IMR-90 (cell line): Measurements from ENCODE around the gene EXOC6B. TPM values are rescaled to one million over a fixed set of nuclear protein-coding genes. Genes with fewer than 3 reads are reported as not detected.

ENCODE experiments used
- ATAC-seq: fragments of 200-7000 bp; cut with Tn5 transposase; 2 replicates; pipeline ENCODE4 v1.9.1; 2020; ENCODE audit warnings: low read depth, mild to moderate bottlenecking, moderate library complexity
- BruUV-seq: library from RNA; stranded (reverse); fragments of 400-500 nt; replicated peaks from 2 replicates; lab custom pipeline; 2021; lab: Mats Ljungman, UMichigan
- CTCF ChIA-PET: fragments of 300-600 bp; formaldehyde crosslinking; extraction: SDS; loops from one replicate; lab custom pipeline; 2021; ENCODE audit warnings: antibody characterized with exemption; lab: Yijun Ruan, JAX
- POLR2A ChIA-PET: fragments of 300-600 bp; sonication (Branson Sonifier 250); formaldehyde crosslinking; loops from one replicate; lab custom pipeline; 2022; ENCODE audit warnings: antibody characterized with exemption; ENCODE audit not compliant: unreplicated experiment; lab: Charles Lee
- DNase-seq: peaks from one replicate; pipeline ENCODE4 v3.0.0; 2013
- H2AFZ ChIP-seq: replicated peaks from 2 replicates; pipeline ENCODE3; 2013; ENCODE audit warnings: low read length, mild to moderate bottlenecking; ENCODE audit not compliant: poor library complexity
- H2AK5ac ChIP-seq: 2 replicates; pipeline ENCODE4 v1.6.1; 2013; ENCODE audit warnings: low read depth, low read length, inconsistent platforms
- H2AK9ac ChIP-seq: replicated peaks from 2 replicates; pipeline ENCODE3; 2013; ENCODE audit warnings: mild to moderate bottlenecking, low read depth, low read length, moderate library complexity; ENCODE audit not compliant: poor library complexity
- H2BK120ac ChIP-seq: 2 replicates; pipeline ENCODE4 v1.6.1; 2013; ENCODE audit warnings: low read depth, low read length, inconsistent platforms
- H2BK15ac ChIP-seq: 3 replicates; pipeline ENCODE4 v1.6.1; 2013; ENCODE audit warnings: low read depth, low read length, inconsistent platforms
- H2BK20ac ChIP-seq: 2 replicates; pipeline ENCODE4 v1.6.1; 2013; ENCODE audit warnings: low read depth, mild to moderate bottlenecking, inconsistent platforms, low read length, moderate library complexity
- H2BK5ac ChIP-seq: 2 replicates; pipeline ENCODE4 v1.6.1; 2013; ENCODE audit warnings: mild to moderate bottlenecking, low read depth, low read length, inconsistent platforms; ENCODE audit not compliant: poor library complexity, severe bottlenecking
- H3K14ac ChIP-seq: replicated peaks from 2 replicates; pipeline ENCODE4 v1.6.1; 2013; ENCODE audit warnings: low read depth, low read length, inconsistent platforms
- H3K18ac ChIP-seq: 2 replicates; pipeline ENCODE4 v1.6.1; 2013; ENCODE audit warnings: low read depth, low read length, control low read depth
- H3K23ac ChIP-seq: 2 replicates; pipeline ENCODE4 v1.6.1; 2013; ENCODE audit warnings: low read depth, low read length, inconsistent platforms
- H3K27ac ChIP-seq: 2 replicates; pipeline ENCODE4 v1.5.1; 2013; ENCODE audit warnings: mild to moderate bottlenecking, control low read depth, low read length; ENCODE audit not compliant: insufficient read depth
- H3K27me3 ChIP-seq: 2 replicates; pipeline ENCODE4 v1.6.1; 2013; ENCODE audit warnings: low read length; ENCODE audit not compliant: control insufficient read depth, insufficient read depth
- H3K36me3 ChIP-seq: 2 replicates; pipeline ENCODE4 v1.6.1; 2013; ENCODE audit warnings: low read length, mixed read lengths; ENCODE audit not compliant: control insufficient read depth, insufficient read depth
- H3K4ac ChIP-seq: 2 replicates; pipeline ENCODE4 v1.6.1; 2013; ENCODE audit warnings: low read depth, low read length, inconsistent platforms
- H3K4me1 ChIP-seq: 2 replicates; pipeline ENCODE4 v1.6.1; 2013; ENCODE audit warnings: low read length, mixed read lengths; ENCODE audit not compliant: control insufficient read depth, insufficient read depth
- H3K4me2 ChIP-seq: 2 replicates; pipeline ENCODE4 v1.6.1; 2013; ENCODE audit warnings: low read depth, mild to moderate bottlenecking, control low read depth, low read length, moderate library complexity
- H3K4me3 ChIP-seq: 2 replicates; pipeline ENCODE4 v1.5.1; 2013; ENCODE audit warnings: low read depth, mild to moderate bottlenecking, control low read depth, low read length, moderate library complexity; ENCODE audit not compliant: insufficient read depth
- H3K56ac ChIP-seq: 2 replicates; pipeline ENCODE4 v1.6.1; 2013; ENCODE audit warnings: low read length, inconsistent platforms; ENCODE audit not compliant: insufficient read depth; ENCODE audit errors: extremely low read depth
- H3K79me1 ChIP-seq, 2 experiments: 2 replicates each; pipeline ENCODE4 v1.6.1; 2013; ENCODE audit warnings: low read length in 2 of 2, inconsistent platforms in 1 of 2, low read depth in 1 of 2
- H3K9ac ChIP-seq: 2 replicates; pipeline ENCODE4 v1.6.1; 2013; ENCODE audit warnings: low read depth, low read length, control low read depth
- H3K9me1 ChIP-seq: 2 replicates; pipeline ENCODE4 v1.6.1; 2013; ENCODE audit warnings: low read length, inconsistent platforms; ENCODE audit not compliant: insufficient read depth
- H3K9me3 ChIP-seq: 2 replicates; pipeline ENCODE4 v1.6.1; 2013; ENCODE audit warnings: low read length; ENCODE audit not compliant: control insufficient read depth, insufficient read depth
- H4K20me1 ChIP-seq: 2 replicates; pipeline ENCODE4 v1.6.1; 2013; ENCODE audit warnings: low read length, inconsistent platforms; ENCODE audit not compliant: insufficient read depth
- H4K5ac ChIP-seq: 2 replicates; pipeline ENCODE4 v1.6.1; 2013; ENCODE audit warnings: mild to moderate bottlenecking, low read depth, low read length, control low read depth
- H4K8ac ChIP-seq, 2 experiments: 2 replicates each; pipeline ENCODE4 v1.6.1; 2013; ENCODE audit warnings: low read depth in 2 of 2, low read length in 2 of 2, control low read depth in 1 of 2, inconsistent platforms in 1 of 2
- H4K91ac ChIP-seq: 2 replicates; pipeline ENCODE4 v1.6.1; 2013; ENCODE audit warnings: low read depth, low read length, inconsistent platforms; ENCODE audit not compliant: insufficient read depth
- BHLHE40 ChIP-seq: fragments of 150-350 bp; IDR thresholded peaks from 2 replicates; pipeline ENCODE4 v1.6.1; 2016; ENCODE audit warnings: mild to moderate bottlenecking, low read depth, low read length
- CEBPB ChIP-seq: IDR thresholded peaks from 2 replicates; pipeline ENCODE4 v1.6.1; 2012; ENCODE audit warnings: low read depth, low read length, improper control_type of control experiment
- CHD1 ChIP-seq: IDR thresholded peaks from 2 replicates; pipeline ENCODE4 v1.6.1; 2012; ENCODE audit warnings: low read depth, low read length, improper control_type of control experiment
- FOS ChIP-seq: fragments of 150-350 bp; IDR thresholded peaks from 2 replicates; pipeline ENCODE4 v1.6.1; 2016; ENCODE audit warnings: low read depth, low read length
- MAZ ChIP-seq: IDR thresholded peaks from 2 replicates; pipeline ENCODE4 v1.6.1; 2012; ENCODE audit warnings: low read depth, mild to moderate bottlenecking, low read length, improper control_type of control experiment, moderate library complexity, borderline replicate concordance
- MXI1 ChIP-seq: IDR thresholded peaks from 2 replicates; pipeline ENCODE4 v1.6.1; 2012; ENCODE audit warnings: low read depth, mild to moderate bottlenecking, low read length, moderate library complexity, borderline replicate concordance
- POLR2A ChIP-seq: IDR thresholded peaks from 2 replicates; pipeline ENCODE4 v1.6.1; 2012; ENCODE audit warnings: mild to moderate bottlenecking, low read depth, low read length
- RAD21 ChIP-seq: IDR thresholded peaks from 2 replicates; pipeline ENCODE4 v1.6.1; 2012; ENCODE audit warnings: low read length, improper control_type of control experiment
- RFX5 ChIP-seq: IDR thresholded peaks from 2 replicates; pipeline ENCODE4 v1.8.0; 2012; ENCODE audit warnings: low read depth, mild to moderate bottlenecking, low read length, moderate library complexity
- SMC3 ChIP-seq: fragments of 150-350 bp; IDR thresholded peaks from 2 replicates; pipeline ENCODE4 v1.6.1; 2016; ENCODE audit warnings: low read depth, mild to moderate bottlenecking, antibody characterized with exemption, low read length, moderate library complexity
- WGBS, 2 experiments: methylation state at CpG; one replicate each; pipeline versions ENCODE4 v1.1.5 to v1.1.7; 2013; ENCODE audit warnings: missing lambda C conversion rate in 2 of 2; ENCODE audit not compliant: insufficient read length in 1 of 2; ENCODE audit errors: extremely low coverage in 2 of 2; 5-methylcytosine and 5-hydroxymethylcytosine counted together
- dilution Hi-C: fragments of 300-500 bp; cut with HindIII; formaldehyde crosslinking; loops from one replicate; pipeline ENCODE4 v1.14.3; 2018; ENCODE audit warnings: low sequenced_read_pairs; ENCODE audit not compliant: unreplicated experiment
- in situ Hi-C: fragments of 300-500 bp; cut with MboI; formaldehyde crosslinking; loops from 3 replicates; pipeline ENCODE4 v1.14.3; 2019; ENCODE audit warnings: low sequenced_read_pairs, inconsistent platforms, mixed read lengths
- intact Hi-C: fragments of 100-400 bp; cut with micrococcal nuclease; formaldehyde crosslinking; loops from 2 replicates; pipeline ENCODE4 v1.10.0; 2022
- polyA plus RNA-seq, 3 experiments: library from polyadenylated mRNA; depleted of rRNA; stranded (reverse); fragments of >200 nt; gene quantifications; 2 replicates each; pipeline ENCODE4 v1.2.3, GENCODE V29; 2012; ENCODE audit warnings: low replicate concordance in 1 of 3
- total RNA-seq: library from RNA; depleted of rRNA; stranded (reverse); fragments of >200 nt; gene quantifications from 2 replicates; pipeline ENCODE4 v1.2.3, GENCODE V29; 2012
- TF ChIP-seq, protein P1 (sequence below): fragments of 150-350 bp; IDR thresholded peaks from 2 replicates; pipeline ENCODE4 v1.6.1; 2016; ENCODE audit warnings: low read depth, mild to moderate bottlenecking, low read length, moderate library complexity, borderline replicate concordance
- TF ChIP-seq, protein P2 (sequence below): conservative IDR thresholded peaks from 2 replicates; pipeline ENCODE4 v1.5.1; 2012; ENCODE audit warnings: mild to moderate bottlenecking, low read depth, low read length, improper control_type of control experiment

The EXOC6B gene
- total and polyA plus RNA-seq, 2 of the 4 experiments (the other 2 are of a cell fraction) = 10.2 to 29.4 TPM

DNA sequence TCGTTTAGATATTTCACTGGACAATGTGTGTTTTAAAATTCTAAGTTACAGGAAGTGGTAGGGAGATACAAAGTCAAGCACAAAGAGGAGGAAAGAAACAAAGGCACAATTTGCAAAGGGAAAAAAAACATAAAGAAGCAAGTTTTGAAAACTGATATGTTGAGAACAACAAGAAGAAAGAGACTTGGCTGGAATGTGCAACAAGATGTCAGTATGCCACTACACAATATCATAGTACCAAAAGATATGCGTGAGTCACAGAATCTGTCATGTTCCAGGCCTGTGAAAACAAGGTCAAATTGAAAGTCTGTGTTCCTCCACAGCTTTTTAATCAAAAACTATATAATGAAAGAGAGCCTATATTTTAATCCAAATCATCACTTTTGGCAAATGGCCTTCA lies 12.0 kb downstream of the EXOC6B start:
- Histone ChIP-seq H3K27me3 (no peaks in the 10 kb centered on the region), H3K4me2 (peak overlapping the region; percentile 27), H3K4me3 (no peak overlapping the region), H2BK15ac (no peak overlapping the region), H4K91ac (no peak overlapping the region), H3K9me1 (no peaks in the 10 kb centered on the region), H3K9ac (no peak overlapping the region), H3K27ac (no peak overlapping the region), H3K14ac (no peak overlapping the region), H4K8ac (no peak overlapping the region), H3K18ac (no peak overlapping the region), H3K4me1 (no peaks in the 10 kb centered on the region), H2AFZ (no peak overlapping the region), H4K5ac (no peak overlapping the region), H2AK9ac (no peak overlapping the region), H3K4ac (no peak overlapping the region), H2BK5ac (no peak overlapping the region), H2BK120ac (no peak overlapping the region), H4K20me1 (peaks cover 10% of the 10 kb centered on the region), H3K36me3 (0 out of 2 replicates have a peak, but pooled peaks cover 2% of the 10 kb centered on the region), H3K9me3 (peaks cover 1% of the 10 kb centered on the region), H2AK5ac (no peak overlapping the region), H3K56ac (no peak overlapping the region), H3K79me1 (peaks cover 15 to 42% of the 10 kb centered on the region in 2 experiments; a peak in 3 of 4 replicates), H2BK20ac (no peak overlapping the region), H3K23ac (no peak overlapping the region)
- in situ Hi-C loops = no loop called here
- ATAC-seq (peak; percentile 81), DNase-seq (peak; percentile 52)
- no TSS peak for BruUV-seq
- TF ChIP-seq POLR2A (no peak), MXI1 (no peak), RFX5 (no peak), CHD1 (no peak), CEBPB (no peak), BHLHE40 (no peak), FOS (no peak), SMC3 (no peak), RAD21 (no peak), MAZ (no peak)
- TF ChIP-seq, protein P1, sequence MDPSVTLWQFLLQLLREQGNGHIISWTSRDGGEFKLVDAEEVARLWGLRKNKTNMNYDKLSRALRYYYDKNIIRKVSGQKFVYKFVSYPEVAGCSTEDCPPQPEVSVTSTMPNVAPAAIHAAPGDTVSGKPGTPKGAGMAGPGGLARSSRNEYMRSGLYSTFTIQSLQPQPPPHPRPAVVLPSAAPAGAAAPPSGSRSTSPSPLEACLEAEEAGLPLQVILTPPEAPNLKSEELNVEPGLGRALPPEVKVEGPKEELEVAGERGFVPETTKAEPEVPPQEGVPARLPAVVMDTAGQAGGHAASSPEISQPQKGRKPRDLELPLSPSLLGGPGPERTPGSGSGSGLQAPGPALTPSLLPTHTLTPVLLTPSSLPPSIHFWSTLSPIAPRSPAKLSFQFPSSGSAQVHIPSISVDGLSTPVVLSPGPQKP = no peak
- TF ChIP-seq, protein P2, sequence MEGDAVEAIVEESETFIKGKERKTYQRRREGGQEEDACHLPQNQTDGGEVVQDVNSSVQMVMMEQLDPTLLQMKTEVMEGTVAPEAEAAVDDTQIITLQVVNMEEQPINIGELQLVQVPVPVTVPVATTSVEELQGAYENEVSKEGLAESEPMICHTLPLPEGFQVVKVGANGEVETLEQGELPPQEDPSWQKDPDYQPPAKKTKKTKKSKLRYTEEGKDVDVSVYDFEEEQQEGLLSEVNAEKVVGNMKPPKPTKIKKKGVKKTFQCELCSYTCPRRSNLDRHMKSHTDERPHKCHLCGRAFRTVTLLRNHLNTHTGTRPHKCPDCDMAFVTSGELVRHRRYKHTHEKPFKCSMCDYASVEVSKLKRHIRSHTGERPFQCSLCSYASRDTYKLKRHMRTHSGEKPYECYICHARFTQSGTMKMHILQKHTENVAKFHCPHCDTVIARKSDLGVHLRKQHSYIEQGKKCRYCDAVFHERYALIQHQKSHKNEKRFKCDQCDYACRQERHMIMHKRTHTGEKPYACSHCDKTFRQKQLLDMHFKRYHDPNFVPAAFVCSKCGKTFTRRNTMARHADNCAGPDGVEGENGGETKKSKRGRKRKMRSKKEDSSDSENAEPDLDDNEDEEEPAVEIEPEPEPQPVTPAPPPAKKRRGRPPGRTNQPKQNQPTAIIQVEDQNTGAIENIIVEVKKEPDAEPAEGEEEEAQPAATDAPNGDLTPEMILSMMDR = no peak
- ChIA-PET POLR2A (no interaction called here), CTCF (no interaction called here)
- dilution Hi-C loops = no loop called here
- intact Hi-C loops = no loop called here
- no CpG with 5 or more reads among the region's 2 CpGs for WGBS, 2 experiments
